IgD-negative memory B cell (primary cell): ENCODE data around the gene BCKDHB. TPM values are rescaled to one million over a fixed set of nuclear protein-coding genes. Genes with fewer than 3 reads are reported as not detected.
"Not testable (repeated sequence)": the region's sequence is repeated elsewhere in the genome, so short reads cannot be mapped to it uniquely, and the experiment has no call there.

Experiments used
- H3K27ac Mint-ChIP-seq, 3 donors: one replicate each; pipeline ENCODE4 v1.8.0; 2020 to 2022; ENCODE audit warnings: mild to moderate bottlenecking in 3 of 3, mixed read lengths in 3 of 3, moderate library complexity in 1 of 3
- H3K27me3 Mint-ChIP-seq: one replicate; pipeline ENCODE4 v1.8.0; 2021; ENCODE audit warnings: mixed read lengths
- H3K36me3 Mint-ChIP-seq: one replicate; pipeline ENCODE4 v1.8.0; 2020; ENCODE audit warnings: mild to moderate bottlenecking, mixed read lengths
- H3K4me1 Mint-ChIP-seq, 3 donors: one replicate each; pipeline ENCODE4 v1.8.0; 2020 to 2022; ENCODE audit warnings: mixed read lengths in 3 of 3, mild to moderate bottlenecking in 1 of 3
- H3K4me3 Mint-ChIP-seq, 4 donors: one replicate each; pipeline ENCODE4 v1.8.0; 2020 to 2022; ENCODE audit warnings: mild to moderate bottlenecking in 4 of 4, mixed read lengths in 4 of 4, moderate library complexity in 3 of 4
- H3K9me3 Mint-ChIP-seq, 3 donors: one replicate each; pipeline ENCODE4 v1.8.0; 2020 to 2021; ENCODE audit warnings: mixed read lengths in 3 of 3, mild to moderate bottlenecking in 1 of 3
- polyA plus RNA-seq: library from polyadenylated mRNA; unstranded; fragments of 300-500 nt; fragmentation: Illumina TruSeq; gene quantifications from one replicate; pipeline ENCODE4 v1.2.3, GENCODE V29; 2021

The BCKDHB gene
- polyA plus RNA-seq, 1 donor from 2014 or later, result 17.4 TPM

DNA sequence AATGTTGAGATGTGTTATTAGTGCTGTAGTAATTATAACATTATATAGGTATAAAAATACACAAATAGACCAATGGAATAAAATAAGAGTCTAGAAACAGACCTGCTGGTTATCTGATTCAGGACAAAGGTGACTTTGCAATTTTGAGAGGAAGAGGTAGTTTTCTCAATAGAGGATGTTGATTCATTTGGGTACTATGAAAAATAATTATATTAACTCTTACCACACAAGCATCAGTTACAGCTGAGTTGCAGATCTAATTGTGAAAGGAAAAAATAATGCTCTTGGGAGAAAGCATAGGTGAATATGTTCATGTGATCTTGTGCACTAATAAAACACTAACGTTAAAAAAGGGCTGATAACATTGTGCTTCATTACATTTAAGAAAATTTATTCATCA, 103.0 kb downstream of the BCKDHB start:
- no peak overlapping the region for H3K4me3 Mint-ChIP-seq
- no peaks in the 10 kb centered on the region for H3K9me3 Mint-ChIP-seq
- no peaks in the 10 kb centered on the region for H3K4me1 Mint-ChIP-seq

DNA sequence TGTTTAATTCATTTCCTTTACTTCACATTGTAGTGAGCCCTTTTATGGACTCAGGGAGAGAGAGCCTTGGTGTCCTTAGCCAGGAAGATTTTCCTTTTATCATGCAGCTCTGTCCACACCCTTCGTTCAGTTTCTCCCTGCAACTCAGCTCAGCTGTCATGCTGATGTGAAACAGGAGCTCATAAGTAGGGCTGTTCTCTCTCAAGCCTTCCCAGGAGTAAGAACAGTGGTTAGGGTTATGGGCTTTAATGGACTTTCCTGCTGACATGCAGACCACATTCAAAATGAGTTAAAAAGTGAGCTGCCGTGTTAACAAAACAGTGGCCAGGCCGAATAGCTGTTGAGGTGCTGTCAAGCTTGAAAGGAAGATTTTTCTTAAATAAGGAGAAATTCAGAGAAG, 104.1 kb downstream of the BCKDHB start:
- H3K27me3 Mint-ChIP-seq, result no peaks in the 10 kb centered on the region

More for the DNA sequence above, 103.0 kb downstream of the BCKDHB start:
- Mint-ChIP-seq H3K27ac (no peak overlapping the region), H3K27me3 (no peaks in the 10 kb centered on the region), H3K36me3 (peaks cover 11% of the 10 kb centered on the region)

DNA sequence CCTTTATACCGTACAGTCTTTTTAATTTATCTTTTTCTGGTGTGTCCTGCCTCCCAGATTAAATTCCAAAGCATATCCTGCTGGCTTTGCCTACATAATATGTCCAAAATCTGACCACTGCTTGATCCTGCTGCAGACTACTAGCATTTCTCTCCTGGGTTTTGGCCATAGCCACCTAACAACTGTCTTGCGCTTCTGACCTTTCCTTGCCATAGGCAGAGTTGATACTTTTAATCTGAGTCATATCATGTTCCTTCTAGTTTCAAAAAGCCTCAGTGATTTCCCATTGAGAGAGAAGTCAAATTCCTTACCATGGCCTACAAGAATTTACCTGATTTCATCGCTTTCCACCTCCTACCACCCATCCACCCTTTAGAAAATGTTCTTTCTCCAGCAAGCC, 104.8 kb downstream of the BCKDHB start:
- Mint-ChIP-seq H3K9me3 (no peaks in the 10 kb centered on the region), H3K4me1 (no peaks in the 10 kb centered on the region), H3K36me3 (peaks cover 5% of the 10 kb centered on the region), H3K27ac (no peak overlapping the region), H3K4me3 (no peak overlapping the region), H3K27me3 (no peaks in the 10 kb centered on the region)

More for the DNA sequence above, 104.1 kb downstream of the BCKDHB start:
- Mint-ChIP-seq H3K36me3 (peaks cover 7% of the 10 kb centered on the region), H3K4me3 (no peak overlapping the region), H3K27ac (peak overlapping the region in 1 of 3 donors; percentile 8), H3K9me3 (no peaks in the 10 kb centered on the region), H3K4me1 (no peaks in the 10 kb centered on the region)

DNA sequence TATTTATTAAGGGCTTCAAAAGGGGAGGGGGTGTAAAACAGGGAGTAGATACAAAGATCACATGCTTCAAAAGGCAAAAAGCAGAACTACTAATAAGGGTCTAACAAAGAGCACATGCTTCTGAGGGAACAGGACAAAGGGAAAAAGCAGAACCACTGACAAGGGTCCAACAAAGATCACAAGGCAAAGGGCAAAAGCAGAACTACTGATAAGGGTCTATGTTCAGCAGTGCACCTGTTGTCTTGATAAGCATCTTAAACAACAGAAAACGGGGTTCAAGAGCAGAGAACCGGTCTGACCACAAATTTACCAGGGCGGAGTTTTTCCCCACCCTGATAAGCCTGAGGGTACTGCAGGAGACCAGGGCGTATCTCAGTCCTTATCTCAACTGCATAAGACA, 105.4 kb downstream of the BCKDHB start:
- H3K4me1 Mint-ChIP-seq, H3K27ac Mint-ChIP-seq, H3K36me3 Mint-ChIP-seq, H3K9me3 Mint-ChIP-seq, H3K27me3 Mint-ChIP-seq: not testable (repeated sequence)
- H3K4me3 Mint-ChIP-seq, result peak overlapping the region in 1 of 4 donors; percentile 54

DNA sequence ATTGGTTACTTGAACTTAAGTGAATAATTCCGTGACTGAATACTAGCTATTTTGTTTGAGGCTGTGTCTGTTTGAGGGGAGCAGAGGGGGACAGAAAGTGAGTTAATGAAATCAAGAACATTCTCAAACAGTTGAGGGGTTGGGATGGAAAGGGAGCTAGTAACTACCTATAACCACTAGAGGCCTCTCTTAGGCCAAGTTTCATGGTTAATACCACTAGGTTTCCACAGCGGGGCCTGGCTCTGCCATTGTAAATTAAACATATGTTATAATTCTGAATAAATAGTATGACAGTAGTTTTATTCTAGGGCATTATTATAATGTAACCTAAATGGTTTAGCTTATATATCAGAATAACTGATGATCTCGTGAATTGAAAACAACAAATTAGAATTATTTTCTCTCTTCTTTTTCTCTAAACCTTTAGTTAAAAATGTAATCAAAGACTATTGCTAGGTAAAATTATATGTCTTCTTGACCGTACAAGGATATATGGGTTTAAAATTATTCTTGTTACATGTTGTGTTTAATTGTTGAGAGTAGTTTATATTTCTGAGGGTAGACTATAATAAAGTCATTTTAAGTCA, 108.1 kb downstream of the BCKDHB start:
- no peak overlapping the region for H3K27ac Mint-ChIP-seq
- no peak overlapping the region for H3K4me3 Mint-ChIP-seq
- peaks cover 0 to 2% (median 0%) of the 10 kb centered on the region in 3 donors for H3K4me1 Mint-ChIP-seq
- no peaks in the 10 kb centered on the region for H3K27me3 Mint-ChIP-seq
- peaks cover 0 to 2% (median 0%) of the 10 kb centered on the region in 3 donors for H3K9me3 Mint-ChIP-seq
- H3K36me3 Mint-ChIP-seq, result peaks cover 4% of the 10 kb centered on the region

DNA sequence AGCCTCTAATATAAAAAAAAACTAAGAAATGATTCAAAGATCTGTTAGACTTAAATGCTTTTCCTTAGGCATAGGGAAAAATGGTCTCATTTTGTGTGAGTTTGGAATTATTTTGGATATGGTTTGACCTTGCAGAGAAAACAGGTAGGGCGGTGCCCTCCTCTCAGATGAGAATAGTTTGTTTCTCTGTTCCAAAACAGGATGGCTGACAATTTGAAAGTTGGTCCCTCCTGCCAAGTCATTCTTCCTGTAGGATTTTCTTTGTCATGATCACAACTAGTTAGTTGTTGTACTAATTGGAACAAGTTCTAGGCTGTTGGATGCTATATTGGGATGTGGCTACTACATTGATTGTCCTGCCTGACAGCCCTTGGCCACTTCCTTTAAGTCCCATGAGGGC, 108.6 kb downstream of the BCKDHB start:
- H3K36me3 Mint-ChIP-seq, result peaks cover 5% of the 10 kb centered on the region
- no peak overlapping the region for H3K4me3 Mint-ChIP-seq
- no peaks in the 10 kb centered on the region for H3K27me3 Mint-ChIP-seq
- H3K9me3 Mint-ChIP-seq, result peaks cover 0 to 3% (median 0%) of the 10 kb centered on the region in 3 donors
- H3K27ac Mint-ChIP-seq, result no peak overlapping the region
- H3K4me1 Mint-ChIP-seq, result peaks cover 0 to 2% (median 0%) of the 10 kb centered on the region in 3 donors

DNA sequence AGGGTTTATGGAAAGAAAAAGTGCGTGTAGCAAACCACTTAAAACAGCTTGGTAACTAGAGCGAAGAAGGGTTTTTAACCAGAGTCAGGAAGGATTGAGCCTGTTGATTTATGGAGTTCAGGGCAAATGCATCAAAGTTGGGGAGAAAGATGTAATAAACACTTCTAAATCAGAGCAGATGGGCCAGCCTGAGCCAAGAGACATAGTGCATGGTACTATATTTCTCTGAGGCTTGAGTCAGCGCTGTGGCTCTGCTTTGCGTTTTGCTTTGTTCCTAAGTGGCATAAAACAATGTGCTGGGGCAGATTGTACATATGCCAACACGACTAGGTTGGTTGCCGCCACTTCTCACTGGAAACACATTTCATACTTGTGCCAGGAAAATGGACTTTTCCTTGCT, 111.3 kb downstream of the BCKDHB start:
- H3K36me3 Mint-ChIP-seq, result peaks cover 5% of the 10 kb centered on the region
- H3K27me3 Mint-ChIP-seq, result no peaks in the 10 kb centered on the region
- H3K4me3 Mint-ChIP-seq, result no peak overlapping the region
- H3K9me3 Mint-ChIP-seq, result peaks cover 2 to 3% (median 3%) of the 10 kb centered on the region in 3 donors
- no peak overlapping the region for H3K27ac Mint-ChIP-seq
- H3K4me1 Mint-ChIP-seq, result peaks cover 0 to 5% (median 0%) of the 10 kb centered on the region in 3 donors

DNA sequence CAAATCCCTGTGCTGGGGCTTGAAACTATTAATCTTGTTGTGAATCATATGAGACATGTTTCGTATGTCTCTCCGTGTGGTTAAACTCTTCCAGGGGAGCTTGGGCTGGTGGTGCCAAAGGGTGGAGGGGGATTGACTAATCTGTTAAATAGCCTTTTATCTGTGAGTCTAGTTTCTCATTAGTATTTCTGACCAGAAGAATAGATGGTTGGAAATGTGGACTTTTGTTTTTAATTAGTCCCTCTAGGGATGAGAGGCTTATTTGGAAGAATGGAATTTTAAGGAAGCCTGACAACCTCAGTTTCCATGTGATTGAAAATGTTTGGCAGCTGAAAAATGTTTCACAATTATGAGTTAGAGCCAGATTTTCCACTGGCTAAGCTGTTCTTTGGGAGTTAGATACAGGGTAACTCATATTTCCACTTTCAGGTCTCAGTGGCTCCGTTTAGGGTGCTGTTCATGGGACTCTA, 117.3 kb downstream of the BCKDHB start:
- H3K36me3 Mint-ChIP-seq, result peaks cover 21% of the 10 kb centered on the region
- no peak overlapping the region for H3K4me3 Mint-ChIP-seq
- peaks cover 3 to 4% (median 3%) of the 10 kb centered on the region in 3 donors for H3K9me3 Mint-ChIP-seq
- no peaks in the 10 kb centered on the region for H3K27me3 Mint-ChIP-seq
- H3K27ac Mint-ChIP-seq, result no peak overlapping the region
- H3K4me1 Mint-ChIP-seq, result peaks cover 0 to 3% (median 0%) of the 10 kb centered on the region in 3 donors

DNA sequence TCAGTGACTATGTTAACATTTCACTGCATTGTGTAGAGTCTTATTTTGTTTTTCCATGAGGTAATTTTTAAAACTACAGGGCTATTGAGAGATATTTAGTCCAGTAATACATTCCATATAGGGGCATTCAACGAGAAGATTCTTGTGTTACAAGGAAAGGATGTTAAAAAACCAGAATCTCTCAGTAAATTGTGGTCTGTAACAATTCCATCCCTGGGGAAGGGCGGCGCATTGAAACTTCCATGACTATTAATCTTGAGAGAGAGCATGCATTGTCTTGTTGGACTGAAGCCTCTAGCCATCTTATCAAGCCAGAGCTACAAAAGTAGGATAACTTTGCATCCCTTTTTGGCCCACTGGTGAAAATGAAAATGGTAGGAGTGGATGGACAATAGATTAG, 119.7 kb downstream of the BCKDHB start:
- H3K4me1 Mint-ChIP-seq, result peaks cover 0 to under 1% (median 0%) of the 10 kb centered on the region in 3 donors
- H3K27me3 Mint-ChIP-seq, result no peaks in the 10 kb centered on the region
- H3K36me3 Mint-ChIP-seq, result peaks cover 19% of the 10 kb centered on the region
- H3K4me3 Mint-ChIP-seq, result no peak overlapping the region
- H3K27ac Mint-ChIP-seq, result peak overlapping the region in 1 of 3 donors; percentile 18
- peaks cover 0 to 2% (median 1%) of the 10 kb centered on the region in 3 donors for H3K9me3 Mint-ChIP-seq

DNA sequence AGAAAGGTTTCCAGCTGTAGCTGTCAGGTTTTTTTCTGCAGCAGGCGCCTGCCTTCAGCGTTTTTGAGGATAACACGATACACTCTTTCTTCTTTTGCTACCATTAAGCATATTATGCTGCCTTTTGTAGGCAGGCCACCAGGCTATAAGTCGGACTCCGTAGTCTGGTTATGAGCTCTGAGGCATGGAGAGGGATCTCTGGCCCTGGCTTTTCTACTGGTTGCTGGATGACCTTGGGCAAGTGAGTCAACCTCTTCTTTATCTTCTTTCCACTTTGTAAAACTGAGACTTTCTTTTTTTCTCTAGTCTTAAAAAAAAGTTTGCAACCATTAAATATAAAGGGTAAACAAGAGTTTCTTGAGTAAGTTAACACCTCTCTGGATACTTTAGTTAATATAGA, 120.2 kb downstream of the BCKDHB start:
- Mint-ChIP-seq H3K27me3 (no peaks in the 10 kb centered on the region), H3K27ac (no peak overlapping the region), H3K9me3 (peaks cover 0 to 2% (median 0%) of the 10 kb centered on the region in 3 donors), H3K4me3 (no peak overlapping the region), H3K36me3 (peaks cover 19% of the 10 kb centered on the region), H3K4me1 (no peaks in the 10 kb centered on the region)

DNA sequence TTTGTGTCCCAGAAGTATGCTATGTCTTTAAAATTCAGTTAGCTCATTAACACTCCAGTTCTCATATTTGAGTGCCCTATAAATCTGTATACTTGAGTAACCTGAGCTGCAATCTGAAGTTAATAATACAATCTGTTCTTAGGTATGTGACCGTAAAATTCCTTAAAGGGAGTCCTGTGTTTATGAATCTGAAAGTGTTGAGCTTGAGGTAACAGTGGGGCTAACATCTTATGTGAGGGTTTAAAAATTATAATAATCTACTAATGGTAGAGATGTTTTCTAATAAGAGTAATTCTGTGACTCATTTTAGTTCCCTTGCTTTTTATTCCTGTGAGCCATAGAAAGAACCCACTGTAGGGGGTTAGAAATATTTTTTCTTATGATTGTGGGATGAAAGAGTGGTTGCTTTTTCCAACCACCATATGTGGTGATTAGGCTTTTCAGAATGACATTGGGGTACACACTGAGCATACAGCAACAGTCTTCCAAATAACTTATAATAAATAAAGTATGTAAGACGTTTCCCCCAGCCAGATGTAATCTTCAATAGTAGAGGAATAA, 121.2 kb downstream of the BCKDHB start:
- Mint-ChIP-seq H3K36me3 (peaks cover 16% of the 10 kb centered on the region), H3K9me3 (peaks cover 0 to 2% (median 0%) of the 10 kb centered on the region in 3 donors), H3K4me1 (no peaks in the 10 kb centered on the region), H3K27me3 (no peaks in the 10 kb centered on the region), H3K27ac (no peak overlapping the region), H3K4me3 (no peak overlapping the region)

DNA sequence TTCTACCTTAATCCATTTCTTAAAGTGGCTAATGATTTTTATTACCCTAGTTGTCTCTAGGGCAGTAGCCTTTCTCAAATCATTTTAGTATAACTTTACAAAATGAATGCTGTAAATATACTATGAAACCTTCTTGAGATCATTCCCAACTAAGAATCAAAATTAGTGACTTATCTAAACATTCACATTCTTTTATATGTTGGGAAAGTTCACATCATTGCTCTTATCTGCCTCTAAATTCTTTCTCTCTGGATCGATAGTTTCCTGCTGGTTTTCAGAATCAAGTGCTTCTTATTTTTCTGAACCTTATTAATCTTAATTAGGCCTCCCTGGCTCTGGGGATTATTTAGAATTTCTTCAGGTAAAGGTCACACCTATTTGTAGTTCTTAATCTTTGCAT, 126.8 kb downstream of the BCKDHB start:
- Mint-ChIP-seq H3K9me3 (no peaks in the 10 kb centered on the region), H3K27ac (no peak overlapping the region), H3K36me3 (peaks cover 9% of the 10 kb centered on the region), H3K4me3 (no peak overlapping the region), H3K4me1 (no peaks in the 10 kb centered on the region), H3K27me3 (no peaks in the 10 kb centered on the region)

DNA sequence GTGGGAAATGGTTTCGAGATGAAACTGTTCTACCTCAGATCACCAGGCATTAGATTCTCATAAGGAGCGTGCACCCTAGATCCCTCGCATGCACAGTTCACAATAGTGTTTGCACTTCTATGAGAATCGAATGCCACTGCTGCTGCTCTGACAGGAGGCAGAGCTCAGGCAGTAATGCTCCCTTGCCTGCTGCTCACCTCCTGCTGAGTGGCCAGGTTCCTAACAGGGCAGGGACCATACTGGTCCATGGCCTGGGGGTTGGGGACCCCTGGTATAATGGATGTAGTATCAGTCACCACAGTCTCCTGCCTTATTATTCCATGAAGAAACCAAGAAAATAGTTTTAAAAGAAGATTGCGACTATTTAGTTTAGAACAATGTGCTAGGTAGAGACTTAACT, 127.5 kb downstream of the BCKDHB start:
- Mint-ChIP-seq H3K9me3 (peaks cover 0 to 3% (median 0%) of the 10 kb centered on the region in 3 donors), H3K27ac (no peak overlapping the region), H3K4me3 (no peak overlapping the region), H3K27me3 (no peaks in the 10 kb centered on the region), H3K36me3 (peaks cover 8% of the 10 kb centered on the region), H3K4me1 (no peaks in the 10 kb centered on the region)

DNA sequence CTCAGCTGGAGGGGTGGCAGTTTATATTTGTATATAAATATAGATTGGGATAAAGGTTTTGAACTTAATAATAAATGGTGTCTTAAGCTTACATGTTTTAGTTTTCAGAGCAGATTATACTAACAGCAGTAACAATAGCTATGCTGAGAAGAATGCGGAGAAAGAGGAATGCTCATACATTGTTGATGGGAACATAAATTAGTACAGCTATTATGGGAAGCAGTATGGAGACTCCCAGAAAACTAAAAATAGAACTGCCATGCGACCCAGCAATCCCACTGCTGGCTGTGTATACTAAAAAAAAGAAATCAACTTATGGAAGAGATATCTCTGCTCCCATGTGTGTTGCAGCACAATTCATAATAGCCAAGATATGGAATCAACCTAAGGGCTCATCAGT, 127.9 kb downstream of the BCKDHB start:
- peaks cover 0 to 5% (median 0%) of the 10 kb centered on the region in 3 donors for H3K9me3 Mint-ChIP-seq
- peaks cover 8% of the 10 kb centered on the region for H3K36me3 Mint-ChIP-seq
- no peaks in the 10 kb centered on the region for H3K4me1 Mint-ChIP-seq
- H3K4me3 Mint-ChIP-seq, result no peak overlapping the region
- no peaks in the 10 kb centered on the region for H3K27me3 Mint-ChIP-seq
- H3K27ac Mint-ChIP-seq, result no peak overlapping the region

DNA sequence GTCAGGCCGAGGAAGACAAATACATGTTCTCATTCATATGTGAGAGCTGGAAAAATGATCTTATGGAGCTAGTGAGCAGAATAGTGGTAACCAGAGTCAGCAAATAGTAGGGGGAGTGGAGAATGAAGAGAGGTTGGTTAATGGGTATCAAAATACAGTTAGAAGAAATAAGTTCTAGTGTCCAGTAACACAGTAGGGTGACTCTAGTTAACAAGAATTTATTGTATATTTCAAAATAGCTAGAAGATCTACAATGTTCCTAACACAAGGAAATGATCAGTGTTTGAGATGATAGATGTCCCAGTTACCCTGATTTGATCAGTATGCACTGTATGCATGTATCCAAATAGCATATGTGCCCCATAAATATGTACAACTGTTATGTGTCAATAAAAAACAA, 128.4 kb downstream of the BCKDHB start:
- Mint-ChIP-seq H3K36me3 (peaks cover 11% of the 10 kb centered on the region), H3K4me1 (no peaks in the 10 kb centered on the region), H3K4me3 (no peak overlapping the region), H3K9me3 (peaks cover 0 to 5% (median under 1%) of the 10 kb centered on the region in 3 donors), H3K27me3 (no peaks in the 10 kb centered on the region), H3K27ac (no peak overlapping the region)

DNA sequence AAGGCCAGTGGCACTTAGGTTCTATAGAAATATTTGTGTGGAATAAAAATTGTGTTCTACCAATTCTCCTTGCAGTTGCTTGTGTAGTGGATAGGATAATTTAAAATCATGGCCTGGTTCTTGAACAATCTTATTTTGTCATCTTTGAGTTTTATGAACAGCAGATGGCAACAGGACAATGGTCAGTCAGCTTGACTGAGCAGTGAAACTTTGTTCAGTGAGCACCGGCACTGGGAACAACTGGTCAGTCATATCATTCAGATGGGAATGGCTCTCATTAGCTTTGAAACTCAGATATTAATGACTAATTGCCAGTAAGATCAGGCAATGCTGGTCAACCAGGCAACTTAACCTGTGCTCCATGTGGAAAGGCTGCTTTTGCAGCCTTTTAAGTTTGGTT, 129.2 kb downstream of the BCKDHB start:
- Mint-ChIP-seq H3K27ac (no peak overlapping the region), H3K9me3 (peaks cover 0 to 5% (median 4%) of the 10 kb centered on the region in 3 donors), H3K4me3 (no peak overlapping the region), H3K36me3 (peaks cover 12% of the 10 kb centered on the region), H3K4me1 (no peaks in the 10 kb centered on the region), H3K27me3 (no peaks in the 10 kb centered on the region)
